NCI-H446 treated with DMSO at 0.1 percent for 48 hours (cell line): ENCODE data around the gene FAM227B.

Experiments
- DNase-seq: peaks from one replicate; lab custom pipeline; 2025; lab: John Stamatoyannopoulos, UW

FAM227B gene

DNA sequence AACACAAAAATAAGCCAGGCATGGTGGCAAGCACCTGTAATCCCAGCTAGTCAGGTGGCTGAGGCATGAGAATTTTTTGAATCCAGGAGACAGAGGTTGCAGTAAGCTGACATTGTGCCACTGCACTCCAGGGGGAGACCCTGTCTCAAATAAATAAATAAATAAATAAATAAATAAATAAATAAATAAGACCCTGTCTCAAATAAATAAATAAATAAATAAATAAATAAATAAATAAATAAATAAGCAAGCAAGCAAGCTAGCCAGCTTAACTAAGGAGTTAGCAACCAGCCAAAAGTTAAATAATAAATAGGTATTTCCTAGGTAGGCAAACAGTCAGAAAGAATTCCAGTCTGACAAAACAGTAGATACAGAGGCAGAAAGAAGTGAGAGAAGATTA, 326.7 kb downstream of the FAM227B start:
- DNase-seq: no peak

DNA sequence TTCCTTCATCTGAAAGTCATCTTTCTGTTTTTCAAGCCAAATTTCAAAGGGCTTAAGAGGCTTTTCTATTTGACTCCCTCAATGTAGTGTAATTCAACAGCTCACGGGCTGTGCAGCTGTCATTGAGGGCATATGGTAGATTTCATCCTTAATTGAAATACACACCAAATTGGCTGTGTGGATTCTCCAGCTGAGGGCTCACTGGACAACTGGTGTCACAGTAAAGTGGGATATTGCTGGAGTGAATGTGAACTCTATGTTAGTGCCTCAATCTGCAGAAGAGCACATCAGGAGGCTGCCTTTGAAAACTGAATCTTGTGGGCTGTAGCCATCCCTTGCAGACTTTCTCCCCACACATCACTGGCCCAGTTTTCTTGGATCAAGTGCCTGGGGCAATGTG, 330.4 kb downstream of the FAM227B start:
- DNase-seq: no peak

DNA sequence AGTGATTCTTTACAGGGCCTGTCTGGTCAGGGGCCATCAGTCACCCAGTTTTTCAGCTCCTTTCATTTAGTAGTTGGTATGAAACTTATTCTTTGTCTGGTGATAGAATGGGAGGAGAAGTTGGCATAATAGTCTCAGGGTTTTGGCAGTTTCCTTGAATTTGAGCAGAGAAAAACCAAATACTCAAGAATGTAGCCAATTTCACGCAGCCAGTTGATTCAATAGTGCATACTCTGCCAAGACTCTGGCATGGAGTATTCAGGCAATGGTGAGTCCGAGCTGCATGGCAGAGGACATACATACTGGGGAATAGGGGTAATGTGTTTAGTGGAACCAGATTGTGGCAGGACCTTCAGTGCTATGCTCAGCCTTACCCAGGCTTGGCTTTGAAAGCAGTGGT, 332.2 kb downstream of the FAM227B start:
- DNase-seq: peak; percentile 15

DNA sequence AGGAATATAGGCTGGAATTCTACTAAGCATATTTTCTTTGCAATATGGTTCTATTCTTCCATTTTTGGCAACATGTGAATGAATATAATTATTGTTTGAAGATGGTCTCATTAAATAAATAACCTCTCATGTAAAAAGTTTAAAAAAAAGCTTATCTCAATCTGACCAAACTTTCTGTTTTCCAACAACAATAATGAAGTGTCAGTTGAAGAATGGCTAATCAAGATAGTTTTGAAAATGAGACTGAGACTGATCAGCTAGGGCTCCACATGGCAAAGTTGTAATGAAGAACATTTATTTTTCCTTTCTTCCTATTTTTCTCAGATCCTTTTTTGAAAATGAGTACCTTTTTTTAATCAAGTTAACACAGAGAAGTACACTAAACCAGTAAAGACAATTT, 333.1 kb downstream of the FAM227B start:
- DNase-seq: no peak

DNA sequence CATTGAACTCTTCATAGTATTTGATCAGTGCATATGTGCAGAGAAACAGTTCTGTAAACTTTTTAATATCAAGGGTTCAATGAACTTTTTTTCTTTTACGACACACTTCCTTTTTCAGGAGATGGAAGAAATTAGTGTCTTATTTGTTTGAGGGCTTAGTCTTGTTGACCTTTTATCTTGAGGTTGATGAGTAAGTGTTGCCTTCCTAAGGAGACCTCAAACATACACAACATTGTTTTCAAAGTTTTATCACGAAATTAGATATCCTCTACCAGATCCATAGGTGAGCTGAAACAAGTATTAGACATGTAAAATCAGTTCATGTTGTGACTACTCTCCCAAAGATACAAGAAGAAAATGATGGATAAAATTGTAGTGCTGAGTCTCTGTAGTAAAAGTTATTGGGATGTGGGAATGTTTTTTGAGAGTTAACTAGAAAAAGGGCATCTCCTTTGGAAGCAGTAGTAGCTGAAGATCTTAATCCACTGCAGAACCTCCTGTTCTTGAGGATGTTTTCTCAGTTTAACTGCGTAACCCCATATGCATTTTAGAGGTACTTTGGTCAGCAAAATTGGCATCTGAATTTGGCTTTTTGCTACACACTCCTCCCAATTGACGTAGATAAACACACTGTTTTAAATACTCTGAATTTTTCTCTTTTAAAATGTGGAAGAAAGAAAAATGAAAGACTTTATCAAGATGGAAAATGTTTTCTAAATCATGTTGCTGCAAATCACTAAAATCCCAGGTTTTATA, 333.8 kb downstream of the FAM227B start:
- no peak for DNase-seq

DNA sequence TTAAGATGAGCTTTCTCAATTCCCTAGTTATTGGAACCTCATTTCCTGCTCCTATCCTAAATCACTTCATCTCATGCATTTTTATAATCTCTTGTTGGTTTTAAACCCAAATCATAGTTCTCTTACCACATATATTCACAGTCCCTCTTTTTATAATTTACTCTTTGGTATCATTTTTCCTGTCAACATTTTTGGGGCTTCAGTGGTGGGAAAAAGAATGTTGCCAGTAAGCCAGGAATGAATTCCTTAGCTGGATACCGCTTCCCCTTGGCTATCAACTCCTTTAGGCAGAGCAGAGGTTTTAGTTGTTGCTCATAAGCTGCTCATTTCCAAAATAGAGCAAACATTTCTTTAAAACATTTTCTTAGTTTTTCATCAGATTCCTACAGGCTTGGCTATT, 338.3 kb downstream of the FAM227B start:
- DNase-seq: no peak

DNA sequence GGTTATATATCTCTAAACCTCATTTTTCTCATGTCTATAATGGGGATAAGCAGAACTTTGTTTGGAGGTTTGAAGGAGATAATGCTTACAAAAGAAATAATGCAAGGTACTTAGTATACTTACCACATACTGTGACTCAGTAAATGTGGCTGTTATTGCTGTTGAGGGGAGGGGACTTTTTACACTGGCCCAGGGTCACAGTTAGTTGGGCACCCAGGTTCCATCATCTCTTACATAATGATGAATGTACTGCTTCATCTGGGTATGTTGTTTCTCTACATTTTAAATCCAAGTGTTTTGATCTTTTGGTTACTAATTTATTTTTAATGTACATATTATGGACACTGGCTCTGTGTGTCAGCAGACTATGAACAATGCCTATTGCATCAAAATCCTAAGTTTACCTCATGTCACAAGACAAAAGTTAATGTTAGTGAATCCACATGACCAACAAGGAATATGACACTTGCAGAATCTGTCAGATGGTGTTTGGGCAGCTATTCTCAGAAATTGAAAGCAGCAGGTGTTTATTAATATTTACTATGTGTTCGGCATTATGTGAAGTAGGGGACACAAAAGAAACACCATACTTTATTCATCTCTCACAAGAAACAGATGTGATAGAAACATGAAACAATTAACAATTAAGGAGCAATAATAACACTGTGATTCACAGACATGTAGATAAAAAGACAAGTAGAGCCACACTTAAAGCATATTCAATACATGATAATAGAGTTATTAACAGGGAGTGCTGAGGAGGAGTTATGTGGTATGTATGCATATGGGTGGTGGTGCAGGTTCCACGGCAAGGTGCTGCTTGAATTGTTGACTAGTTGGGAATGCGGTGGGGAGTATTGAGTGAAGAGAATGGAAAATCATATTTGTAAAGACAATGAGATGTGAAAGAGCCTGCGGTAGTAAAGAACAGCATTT, 340.8 kb downstream of the FAM227B start:
- no peak for DNase-seq

DNA sequence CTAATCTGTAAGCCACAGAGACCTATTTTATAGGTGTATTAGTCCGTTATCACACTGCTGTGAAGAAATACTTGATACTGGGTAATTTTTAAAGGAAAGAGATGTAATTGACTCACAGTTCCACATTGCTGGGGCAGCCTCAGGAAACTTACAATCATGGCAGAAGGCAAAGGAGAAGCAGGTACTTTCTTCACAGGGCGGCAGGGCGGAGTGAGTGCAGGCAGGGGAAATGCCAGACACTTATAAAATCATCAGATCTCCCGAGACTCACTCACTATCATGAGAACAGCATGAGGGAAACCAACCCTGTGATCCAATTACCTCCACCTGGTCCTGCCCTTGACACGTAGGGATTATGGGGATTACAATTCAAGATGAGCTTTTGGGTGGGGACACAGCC, 341.9 kb downstream of the FAM227B start:
- no peak for DNase-seq
